GM12801 (cell line): ENCODE measurements around the gene TBX10.

Source experiments
- TF ChIP-seq, protein P1 (sequence below): IDR thresholded peaks from one replicate; pipeline ENCODE4 v1.5.1; 2011; ENCODE audit warnings: control low read depth; ENCODE audit not compliant: insufficient read length; ENCODE audit errors: extremely low read depth

TBX10 gene

GRCh38 chr11:67600324-67601029 lies 39.1 kb downstream of the TBX10 start:
- TF ChIP-seq, protein P1, sequence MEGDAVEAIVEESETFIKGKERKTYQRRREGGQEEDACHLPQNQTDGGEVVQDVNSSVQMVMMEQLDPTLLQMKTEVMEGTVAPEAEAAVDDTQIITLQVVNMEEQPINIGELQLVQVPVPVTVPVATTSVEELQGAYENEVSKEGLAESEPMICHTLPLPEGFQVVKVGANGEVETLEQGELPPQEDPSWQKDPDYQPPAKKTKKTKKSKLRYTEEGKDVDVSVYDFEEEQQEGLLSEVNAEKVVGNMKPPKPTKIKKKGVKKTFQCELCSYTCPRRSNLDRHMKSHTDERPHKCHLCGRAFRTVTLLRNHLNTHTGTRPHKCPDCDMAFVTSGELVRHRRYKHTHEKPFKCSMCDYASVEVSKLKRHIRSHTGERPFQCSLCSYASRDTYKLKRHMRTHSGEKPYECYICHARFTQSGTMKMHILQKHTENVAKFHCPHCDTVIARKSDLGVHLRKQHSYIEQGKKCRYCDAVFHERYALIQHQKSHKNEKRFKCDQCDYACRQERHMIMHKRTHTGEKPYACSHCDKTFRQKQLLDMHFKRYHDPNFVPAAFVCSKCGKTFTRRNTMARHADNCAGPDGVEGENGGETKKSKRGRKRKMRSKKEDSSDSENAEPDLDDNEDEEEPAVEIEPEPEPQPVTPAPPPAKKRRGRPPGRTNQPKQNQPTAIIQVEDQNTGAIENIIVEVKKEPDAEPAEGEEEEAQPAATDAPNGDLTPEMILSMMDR: no peak

DNA sequence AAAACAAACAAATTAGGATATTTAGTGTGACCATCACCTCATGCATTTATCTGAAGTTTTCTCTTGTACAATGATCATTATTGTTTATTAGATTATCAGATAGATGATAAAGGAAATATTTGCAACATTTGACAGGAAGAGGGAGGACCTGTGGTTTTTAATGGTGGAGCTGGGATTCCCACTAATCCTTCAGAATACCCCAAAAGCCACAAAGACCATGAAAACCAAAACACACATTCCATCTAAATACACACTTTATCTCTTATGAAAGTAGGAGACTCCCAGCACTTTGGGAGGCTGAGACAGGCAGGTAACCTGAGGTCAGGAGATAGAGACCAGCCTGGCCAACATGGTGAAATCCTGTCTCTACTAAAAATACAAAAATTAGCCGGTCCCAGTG lies 40.4 kb downstream of the TBX10 start:
- TF ChIP-seq, protein P1: no peak

DNA sequence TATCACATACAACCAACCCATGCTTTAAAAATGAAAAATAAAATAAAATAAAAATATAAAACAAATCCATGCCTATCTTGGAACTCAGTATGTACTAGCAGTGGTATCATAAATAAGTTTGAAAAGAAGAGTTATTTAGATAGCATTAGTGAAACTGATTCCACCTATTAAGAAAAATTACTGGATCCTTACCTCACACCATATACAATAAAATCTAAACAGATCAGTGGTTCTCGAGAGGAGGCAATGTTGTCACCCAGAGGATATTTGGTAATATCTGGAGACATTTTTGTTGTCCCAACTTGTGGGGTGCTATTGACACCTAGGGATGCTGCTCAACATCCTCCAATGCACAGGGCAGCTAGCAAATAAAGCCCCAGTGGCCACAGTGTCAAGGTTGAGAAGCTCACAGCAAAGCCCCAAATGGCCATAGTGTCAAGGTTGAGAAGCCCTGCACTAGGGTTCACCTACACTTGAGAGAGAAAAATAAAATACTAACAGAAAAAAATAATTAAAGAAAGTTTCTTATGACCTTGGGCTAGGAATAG lies 42.7 kb downstream of the TBX10 start:
- TF ChIP-seq, protein P1: no peak

GRCh38 chr11:67594480-67594879 lies 45.1 kb downstream of the TBX10 start:
- TF ChIP-seq, protein P1: no peak

GRCh38 chr11:67593565-67593905 lies 46.0 kb downstream of the TBX10 start:
- TF ChIP-seq, protein P1: no peak

DNA sequence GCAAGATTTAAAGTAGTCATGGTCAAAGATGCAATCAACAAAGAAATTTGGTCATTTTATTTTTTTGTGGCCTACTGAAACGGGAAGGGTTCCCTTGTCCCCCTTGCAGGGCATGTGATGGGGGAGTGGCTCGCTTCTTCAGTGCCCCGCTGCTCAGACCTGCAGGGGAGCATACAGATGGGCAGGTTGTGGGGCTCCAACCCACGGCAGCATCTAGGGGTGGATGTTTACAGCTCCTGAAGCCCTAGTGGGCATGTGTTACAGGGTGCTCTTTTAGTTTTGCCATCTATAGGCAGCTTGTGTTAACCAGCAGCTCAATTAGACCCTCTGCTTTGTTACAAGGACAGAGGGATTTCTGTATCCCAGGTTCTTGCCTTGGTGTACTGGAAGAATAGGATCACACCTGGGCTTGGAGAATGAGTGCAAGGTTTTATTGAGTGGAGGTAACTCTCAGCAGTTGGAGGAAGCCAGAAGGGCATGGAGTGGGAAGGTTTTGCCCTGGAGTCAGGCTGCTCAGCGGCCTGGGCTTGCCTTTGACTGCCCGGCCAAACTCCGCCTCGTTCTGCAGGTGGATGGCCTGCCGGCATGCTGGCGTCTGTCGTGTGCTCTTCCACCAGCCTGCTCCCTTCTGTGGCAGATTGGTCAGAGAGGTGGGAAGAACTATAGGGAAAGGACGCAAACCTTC lies 46.5 kb downstream of the TBX10 start:
- TF ChIP-seq, protein P1: no peak

DNA sequence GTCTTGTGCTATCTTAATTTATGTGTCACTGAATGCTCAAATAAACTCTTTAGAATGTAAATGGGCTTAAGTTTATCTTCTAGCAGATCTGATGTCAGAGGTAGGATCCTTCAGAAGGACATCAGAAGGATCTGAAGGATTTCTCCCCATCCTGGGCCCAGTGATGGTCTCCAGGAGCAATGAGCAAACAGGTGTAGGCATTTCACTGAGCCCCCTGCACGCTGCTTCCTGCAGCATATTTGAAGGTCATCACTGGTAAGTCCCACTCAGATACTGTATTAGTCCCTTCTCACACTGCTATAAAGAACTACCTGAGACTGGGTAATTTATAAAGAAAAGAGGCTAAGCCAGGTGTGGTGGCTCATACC lies 51.4 kb downstream of the TBX10 start:
- TF ChIP-seq, protein P1: no peak
